SIG-M5 treated with dmso at 0.1 percent for 504 hours (cell line): Measurements from ENCODE around the gene FARS2.
"Not testable (repeated sequence)": the region's sequence is repeated elsewhere in the genome, so short reads cannot be mapped to it uniquely, and the experiment has no call there.

Experiments
- DNase-seq: peaks from one replicate; lab custom pipeline; 2025; ENCODE audit not compliant: unreplicated experiment; lab: John Stamatoyannopoulos, UW

FARS2 gene

DNA sequence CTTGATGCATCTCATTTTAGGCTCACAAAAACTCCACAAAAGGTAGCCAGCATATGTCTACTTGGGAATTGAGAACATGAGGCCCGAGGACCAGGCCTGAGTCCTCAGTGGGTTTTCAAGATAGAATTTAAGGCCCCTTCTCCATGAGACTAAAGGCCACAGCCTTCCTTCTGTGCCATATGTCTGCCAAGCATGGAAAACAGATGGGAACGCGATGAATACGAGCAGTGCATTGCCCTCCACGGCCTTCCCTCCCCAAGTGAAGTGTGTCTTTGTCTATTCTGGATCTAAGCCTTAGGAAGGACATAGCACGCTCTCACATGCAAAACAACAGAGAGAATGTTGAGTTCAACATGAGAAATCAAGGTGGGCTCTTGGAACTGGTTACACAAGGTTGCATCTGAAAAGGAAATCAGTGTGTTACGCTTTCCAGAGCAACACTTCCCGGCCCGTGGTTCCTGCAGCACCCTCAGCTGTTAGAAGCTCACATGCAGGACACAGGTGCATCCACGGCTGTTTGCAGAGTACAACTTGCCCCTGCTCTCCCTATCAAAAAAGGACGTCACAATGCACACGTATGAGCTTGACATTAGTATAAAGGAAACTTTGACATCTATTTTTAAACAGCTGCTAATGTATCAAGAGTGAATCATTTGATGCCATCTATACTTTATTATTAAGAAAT is 515.5 kb downstream of the FARS2 start:
- no peak for DNase-seq

DNA sequence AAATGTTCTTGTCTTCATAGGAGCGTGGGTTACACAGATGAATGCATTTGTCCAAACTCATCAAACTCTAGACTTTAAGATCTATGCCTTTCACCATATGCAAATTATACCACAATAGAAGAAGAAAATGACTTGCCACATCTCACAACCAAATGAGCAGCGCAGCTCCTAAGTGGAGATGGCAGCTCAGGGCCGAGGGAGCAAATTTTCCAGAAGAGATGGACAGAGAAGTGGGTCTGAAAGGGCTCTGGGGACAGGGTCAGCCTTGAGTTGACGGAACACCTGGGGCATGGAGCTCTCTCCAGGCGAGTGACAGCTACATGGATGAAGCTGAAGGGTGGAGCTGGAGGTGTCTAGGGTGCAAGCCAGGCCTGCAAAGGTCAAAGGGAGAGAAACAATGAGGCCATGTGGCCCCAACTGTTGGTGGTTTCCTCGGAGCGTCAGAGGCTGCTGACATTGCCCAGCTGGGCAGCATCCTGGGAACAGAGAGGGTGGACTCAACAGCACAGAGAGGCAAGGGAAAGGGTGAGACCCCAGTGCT is 517.1 kb downstream of the FARS2 start:
- no peak for DNase-seq

DNA sequence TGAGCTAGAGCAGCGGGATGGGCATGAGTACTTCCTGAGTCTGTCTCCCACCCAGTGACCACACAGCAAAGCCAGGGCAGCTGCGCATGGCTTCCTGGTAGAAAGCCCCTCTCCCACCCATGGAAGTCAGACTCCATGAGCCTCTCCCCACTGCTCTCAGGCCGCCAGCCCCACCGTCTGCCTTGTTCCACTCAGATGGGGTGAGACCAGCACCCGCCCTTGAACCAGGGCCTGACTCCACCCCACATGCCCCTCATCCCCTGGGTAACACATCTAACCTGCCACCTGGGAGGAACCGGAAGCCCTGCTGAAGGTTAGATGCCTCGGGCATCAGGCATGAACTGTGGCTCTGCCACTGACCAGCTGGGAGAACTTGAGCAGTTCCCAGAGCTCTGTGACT is 517.6 kb downstream of the FARS2 start:
- no peak for DNase-seq

DNA sequence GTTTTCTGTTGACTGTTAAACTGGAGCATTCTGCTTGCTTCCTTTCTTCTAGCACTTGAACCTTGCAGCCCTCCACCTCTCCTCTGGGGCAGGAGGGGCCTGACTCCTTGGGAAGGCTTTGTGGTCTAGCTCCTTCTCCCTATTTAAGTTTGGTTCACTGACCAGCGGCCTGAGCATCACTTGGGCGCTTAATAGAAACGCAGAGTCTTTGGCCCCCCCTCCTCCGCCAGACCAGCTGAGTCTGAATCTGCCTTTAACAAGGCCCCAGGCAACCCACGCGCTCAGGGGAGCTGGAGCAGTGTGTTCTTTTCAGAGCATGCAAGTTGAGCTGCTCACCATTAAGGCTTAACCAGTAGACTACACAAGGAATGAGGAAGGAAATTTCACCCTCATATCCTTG is 519.7 kb downstream of the FARS2 start:
- no peak for DNase-seq

DNA sequence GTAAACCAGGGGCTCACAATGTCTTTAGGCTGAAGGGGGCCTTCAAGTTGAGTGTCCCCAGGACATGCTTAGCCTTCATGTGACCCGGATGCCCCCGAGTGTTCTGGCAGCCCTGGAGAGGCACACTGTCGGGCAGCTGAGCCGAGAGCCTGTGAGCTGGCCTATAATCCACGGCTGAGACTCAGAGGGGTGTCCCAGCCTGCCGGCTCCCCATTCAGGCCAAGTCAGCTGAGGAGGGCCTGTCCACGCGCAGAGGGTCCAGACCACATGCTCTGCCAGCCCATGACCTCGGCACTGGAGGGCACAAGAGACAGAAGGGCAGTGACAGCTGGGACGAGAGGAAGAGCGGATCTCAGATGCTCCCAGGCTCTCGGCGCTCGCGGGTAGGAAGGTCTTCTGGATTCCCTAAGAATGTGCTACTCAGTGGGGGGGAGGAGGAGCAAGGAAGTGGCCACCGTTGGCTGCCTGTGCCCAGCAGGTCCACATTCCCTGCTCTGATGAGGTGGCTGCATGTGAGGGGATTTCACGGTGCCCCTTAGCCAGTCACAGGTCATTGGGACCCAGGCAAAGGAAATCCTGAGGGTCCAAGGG is 520.7 kb downstream of the FARS2 start:
- no peak for DNase-seq

DNA sequence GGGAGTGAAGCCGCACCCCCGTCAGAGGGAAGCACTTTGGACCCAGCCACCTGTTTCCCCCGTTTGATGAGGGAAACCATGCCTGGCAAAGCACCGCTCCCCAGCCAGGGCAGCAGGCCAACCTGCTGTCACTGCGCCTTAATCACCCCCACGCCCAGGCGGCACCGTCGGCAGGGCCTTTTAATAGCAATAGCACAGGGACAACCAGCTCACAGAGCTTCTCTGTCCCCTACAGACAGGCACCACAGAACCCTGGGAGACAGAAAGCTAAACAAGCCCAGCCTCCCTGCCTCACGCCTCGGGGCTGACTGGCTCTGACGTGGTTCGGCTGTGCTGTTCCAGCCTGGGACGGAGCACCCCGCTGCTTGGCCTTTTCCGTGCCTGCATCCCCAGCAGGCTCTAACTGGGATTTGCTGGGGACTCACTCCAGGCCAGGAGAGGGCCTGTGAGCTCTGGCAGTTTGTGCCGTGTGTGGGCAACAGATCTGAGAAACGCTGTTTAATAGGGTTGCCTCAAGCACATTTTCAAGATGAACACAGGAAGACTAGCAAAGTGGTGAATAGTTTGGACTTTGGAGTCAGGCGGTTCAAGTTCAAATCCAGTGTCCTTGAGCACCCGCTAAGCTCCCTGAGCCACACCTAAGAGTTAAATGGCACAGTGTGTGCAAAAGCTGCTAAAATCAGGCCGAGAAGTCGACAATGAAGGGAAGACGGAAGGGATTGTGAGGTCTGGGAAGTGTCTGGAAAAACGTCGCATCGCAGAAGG is 521.7 kb downstream of the FARS2 start:
- no peak for DNase-seq

DNA sequence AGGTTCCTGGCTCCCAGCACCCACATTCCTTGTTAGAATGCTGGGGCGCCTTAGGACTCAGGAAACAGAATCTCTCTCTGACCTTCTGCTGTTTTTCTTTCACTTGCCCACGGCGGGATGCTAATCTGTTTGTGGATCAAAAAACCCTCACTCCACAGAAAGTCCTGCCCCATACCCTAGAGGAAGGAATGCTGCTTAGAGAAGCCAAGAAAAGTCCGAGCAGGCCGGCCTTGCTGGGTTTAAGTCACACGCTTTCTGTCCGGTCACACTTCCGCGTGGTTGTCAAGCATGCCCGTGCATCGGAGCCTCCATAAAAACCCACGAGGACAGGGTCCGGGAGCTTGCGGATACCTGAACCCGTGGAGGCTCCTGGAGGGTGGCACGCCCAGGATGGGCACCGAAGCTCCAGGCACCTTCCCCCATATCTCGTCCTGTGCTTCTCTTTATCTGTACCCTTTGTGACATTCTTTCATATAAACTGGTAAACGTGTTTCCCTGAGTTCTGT is 522.3 kb downstream of the FARS2 start:
- no peak for DNase-seq

DNA sequence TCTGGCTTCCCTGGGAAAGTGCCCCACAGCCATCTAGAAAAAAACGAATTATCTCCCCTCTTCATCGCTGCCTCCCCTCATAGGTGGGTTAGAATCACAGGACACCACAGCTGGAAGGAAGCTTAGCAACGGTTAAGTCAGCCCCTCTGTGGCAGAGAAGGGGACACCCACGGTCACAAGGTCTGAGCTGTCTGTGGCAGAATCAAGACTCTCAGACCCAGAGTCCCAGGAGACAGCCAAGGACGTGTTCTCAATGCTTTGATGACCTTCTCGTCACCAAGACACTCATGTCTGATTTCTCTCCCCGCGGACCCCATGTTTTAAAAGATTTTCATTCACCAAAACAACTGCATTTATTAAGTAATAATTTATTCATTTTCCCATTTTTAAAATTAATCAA is 523.9 kb downstream of the FARS2 start:
- DNase-seq: no peak

DNA sequence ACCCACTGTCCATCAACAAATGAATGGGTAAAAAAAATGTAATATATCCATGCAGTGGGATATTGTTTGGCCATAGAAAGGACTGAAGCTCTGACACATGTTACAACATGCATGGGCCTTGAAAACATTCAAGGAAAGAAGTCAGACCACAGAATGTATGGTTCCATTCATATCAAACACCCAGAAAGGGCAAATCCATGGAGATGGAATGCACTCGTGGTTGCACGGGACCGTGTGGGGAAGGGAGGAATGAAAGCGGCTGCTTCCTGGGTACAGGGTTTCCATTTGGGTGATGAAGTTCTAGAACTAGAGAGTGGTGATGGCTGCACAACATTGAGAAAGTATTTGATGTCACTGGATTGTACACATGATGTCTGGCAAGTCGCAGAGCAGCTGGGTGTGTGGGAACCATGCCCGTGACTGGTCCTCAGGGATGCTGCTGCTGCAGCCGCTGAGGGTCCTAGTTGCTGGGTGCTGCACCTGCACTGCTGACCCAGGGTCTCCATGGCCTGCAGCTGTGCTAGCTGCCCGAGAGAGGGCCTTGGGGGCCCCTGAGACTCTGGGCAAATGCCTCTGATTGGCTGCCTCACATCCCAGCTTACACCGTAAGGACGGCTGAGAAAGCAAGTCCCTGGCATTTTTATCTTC is 525.1 kb downstream of the FARS2 start:
- no peak for DNase-seq

DNA sequence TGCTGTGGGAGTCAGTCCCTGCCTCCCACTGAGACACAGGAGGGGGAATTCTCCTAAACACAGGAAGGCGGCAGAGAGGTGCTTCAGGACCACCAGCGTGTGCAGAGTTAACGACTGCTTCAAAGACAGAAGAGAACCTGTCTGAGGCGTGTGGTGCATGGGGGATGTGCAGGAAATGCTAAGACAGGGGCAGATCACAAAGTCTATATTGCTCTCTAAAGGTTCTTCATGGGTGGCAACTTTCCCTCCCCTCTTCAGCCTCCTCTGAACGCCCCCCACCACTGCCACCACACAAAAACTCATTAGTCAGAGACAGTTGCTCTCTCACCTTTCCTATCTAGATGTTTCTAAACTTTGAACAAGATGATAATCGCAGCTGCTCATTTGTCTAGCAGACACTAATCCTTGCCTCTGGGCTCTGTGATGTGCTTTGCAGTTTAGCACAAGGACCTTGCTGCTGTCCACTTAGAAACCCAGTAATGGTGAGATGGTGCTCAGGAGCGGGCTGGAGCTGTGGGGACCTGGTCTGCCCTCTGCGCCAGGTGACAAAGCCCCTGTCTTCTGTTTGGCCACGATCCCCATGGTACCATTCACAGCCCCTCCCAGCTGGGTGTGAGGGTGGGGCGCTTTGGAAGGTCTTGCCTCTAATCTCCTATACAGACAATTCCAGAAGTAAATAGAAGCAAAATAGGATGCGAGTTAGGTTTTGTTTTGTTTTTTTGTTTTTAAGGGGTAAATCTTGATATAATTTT is 525.8 kb downstream of the FARS2 start:
- DNase-seq: no peak

DNA sequence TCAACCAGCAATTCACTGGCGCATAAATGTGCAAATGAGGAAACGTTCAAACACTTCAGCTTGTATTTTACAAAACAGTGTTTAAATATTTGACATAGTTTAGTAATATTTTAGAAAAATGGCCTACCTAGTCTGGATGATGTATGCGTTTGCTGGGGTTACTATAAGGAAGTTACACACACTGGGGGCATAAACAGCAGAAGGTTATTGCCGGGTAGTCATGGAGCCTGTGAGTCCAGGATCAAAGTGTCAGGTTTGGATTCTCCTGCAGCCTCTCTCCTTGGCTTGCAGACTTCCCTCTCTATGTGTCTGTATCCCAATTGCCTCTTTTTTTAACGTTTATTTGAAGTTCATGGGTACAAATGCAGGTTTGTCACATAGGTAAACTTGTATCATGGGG is 528.1 kb downstream of the FARS2 start:
- DNase-seq: not testable (repeated sequence)

DNA sequence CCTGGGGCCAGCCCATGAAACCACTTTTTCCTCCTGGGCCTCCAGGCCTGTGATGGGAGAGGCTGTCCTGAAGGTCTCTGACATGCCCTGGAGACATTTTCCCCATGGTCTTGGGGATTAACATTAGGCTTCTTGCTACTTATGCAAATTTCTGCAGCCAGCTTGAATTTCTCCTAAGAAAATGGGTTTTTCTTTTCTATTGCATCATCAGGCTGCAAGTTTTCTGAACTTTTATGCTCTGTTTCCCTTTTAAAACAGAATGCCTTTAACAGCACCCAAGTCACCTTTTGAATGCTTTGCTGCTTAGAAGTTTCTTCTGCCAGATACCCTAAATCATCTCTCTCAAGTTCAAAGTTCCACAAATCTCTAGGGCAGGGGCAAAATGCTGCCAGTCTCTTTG is 535.2 kb downstream of the FARS2 start:
- DNase-seq: not testable (repeated sequence)

DNA sequence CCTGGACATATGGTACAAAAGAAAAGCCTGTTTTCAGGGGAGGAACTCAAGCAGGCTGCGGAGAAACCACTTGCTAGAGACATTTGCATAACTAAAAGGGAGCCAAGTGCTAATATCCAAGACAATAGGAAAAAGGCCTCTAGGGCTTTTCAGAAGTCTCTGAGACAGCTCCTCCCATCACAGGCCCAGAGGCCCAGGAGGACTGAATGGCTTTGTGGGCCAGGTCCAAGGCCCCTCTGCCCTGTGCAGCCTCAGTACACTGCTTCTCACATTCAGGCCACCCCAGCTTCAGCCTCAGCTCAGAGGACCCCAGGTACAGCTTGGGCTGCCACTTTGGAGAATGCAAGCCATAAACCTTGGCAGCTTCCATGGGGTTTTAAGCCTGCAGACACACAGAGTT is 545.1 kb downstream of the FARS2 start:
- DNase-seq: not testable (repeated sequence)

DNA sequence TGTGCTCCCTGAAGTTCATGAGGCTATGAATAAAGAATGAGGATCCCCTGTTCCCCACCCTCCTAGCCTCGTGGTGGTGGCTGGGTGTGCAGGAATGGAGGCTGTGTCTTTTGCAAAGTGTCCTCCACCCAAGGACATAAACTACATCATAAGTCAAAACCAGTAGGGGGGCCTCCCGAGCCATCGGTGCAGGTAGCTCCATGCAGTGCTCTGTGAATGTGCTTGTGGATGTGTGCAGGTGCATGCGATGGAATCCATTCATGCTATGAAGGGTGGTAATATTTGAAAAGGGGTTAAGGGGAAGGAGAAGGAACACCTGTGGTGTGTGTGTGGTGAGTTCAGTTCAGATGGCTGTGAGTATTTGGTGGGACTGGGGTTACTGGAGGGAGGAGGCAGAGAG is 548.1 kb downstream of the FARS2 start:
- DNase-seq: no peak

DNA sequence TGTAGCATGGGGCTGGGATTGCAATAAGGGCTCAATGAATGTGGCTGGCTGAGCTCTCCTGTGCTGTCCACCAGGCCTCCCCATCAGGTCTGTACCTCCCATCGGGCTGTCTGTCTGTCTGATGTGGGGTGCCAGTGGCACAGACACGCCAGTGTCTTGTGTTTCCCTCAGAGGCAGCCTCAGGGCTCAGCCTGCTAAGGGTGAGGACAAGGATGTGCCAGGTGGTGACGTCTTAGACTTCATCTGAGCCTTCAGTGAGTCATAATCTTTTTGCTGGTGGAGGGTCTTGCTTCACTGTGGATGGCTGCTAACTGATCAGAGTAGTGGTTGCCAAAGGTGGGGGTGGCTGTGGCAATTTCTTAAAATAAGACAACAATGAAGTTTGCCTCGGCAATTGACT is 550.7 kb downstream of the FARS2 start:
- no peak for DNase-seq

DNA sequence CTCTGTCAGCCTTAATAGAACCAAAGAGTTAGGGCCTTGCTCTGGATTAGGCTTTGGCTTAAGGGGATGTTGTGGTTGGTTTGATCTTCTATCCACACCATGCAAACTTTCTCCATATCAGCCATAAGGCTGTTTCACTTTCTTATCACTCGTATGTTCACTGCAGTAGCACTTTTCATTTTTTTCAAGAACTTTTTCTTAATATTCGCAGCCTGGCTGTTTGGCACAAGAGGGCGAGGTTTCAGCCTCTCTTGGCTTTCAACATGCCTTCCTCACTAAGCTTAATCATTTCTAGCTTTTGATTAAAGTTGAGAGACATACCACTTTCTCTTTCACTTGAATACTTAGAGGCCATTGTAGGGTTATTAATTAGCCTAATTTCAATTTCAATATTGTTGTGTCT is 552.3 kb downstream of the FARS2 start:
- DNase-seq: no peak

DNA sequence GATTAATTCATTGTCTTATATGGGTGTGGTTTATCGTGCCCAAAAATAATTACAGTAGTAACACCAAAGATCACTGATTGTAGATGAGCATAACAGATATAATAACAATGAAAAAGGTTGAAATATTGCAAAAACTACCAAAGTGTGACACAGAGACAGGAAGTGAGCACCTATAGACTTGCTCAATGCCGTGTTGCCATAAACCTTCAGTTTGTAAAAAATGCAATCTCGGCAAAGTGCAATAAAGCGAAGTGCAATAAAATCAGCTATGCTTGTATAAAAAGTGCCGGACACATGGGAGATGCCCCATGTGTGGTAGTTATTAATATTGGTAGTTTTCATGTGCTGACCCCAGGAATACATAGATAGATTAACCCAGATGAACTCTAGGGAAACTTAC is 552.8 kb downstream of the FARS2 start:
- no peak for DNase-seq

DNA sequence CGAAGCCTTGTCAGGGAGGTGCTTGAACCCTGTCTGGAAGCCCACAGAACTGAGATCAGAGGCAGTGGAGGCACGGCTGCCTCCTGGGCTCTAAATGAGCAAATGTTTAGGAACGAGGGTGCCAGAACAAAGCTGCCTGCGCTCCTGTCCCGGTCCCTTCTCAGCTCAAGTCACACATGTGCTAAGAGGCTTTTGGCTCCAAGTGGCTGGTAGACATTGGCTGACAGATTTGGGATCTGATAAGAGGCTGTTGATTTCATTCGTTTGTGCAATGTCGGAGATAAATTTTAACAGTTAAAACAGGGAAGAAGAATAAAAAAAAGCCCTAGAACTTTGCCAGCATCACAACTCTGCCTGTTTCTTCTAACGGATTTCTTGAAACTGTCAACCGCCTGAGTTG is 553.6 kb downstream of the FARS2 start:
- no peak for DNase-seq

DNA sequence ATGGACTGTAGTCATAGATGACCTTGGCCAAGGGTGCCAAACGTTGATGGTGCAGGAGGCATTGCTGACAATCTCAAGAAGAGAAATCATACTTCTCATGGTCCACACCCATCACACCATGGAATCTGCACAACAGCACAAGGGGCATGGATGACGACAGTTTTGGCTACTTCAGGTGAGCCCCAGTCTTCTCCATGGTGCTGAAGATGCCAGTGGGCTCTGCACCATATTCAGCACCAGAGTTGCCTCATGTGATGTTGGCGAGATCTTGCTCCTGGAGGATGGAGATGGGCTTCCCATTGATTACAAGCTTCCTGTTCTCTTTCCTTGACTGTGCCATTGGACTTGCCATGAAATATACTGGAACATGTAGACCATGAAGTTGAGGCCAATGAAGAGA is 556.6 kb downstream of the FARS2 start:
- DNase-seq: no peak

DNA sequence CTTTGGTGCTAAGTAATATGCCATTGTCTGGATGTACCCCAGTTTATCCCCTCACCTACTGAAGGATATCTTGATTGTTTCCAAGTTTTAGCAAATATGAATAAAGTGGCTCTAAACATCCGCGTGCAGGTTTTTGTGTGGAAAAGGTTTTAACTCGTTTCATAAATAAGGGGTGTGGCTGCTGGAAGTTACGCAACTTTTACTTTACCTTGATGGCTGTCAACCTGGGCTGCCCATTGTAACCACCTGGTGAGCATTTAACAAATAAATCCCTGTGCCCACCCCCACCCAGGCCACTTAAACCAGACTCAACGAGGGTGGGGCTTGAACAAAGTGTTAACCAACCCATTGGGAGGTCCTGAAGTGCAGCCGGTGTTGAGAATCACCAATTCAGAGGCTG is 557.6 kb downstream of the FARS2 start:
- no peak for DNase-seq
